Endothelial cell of umbilical vein (primary cell): ENCODE measurements around the gene PRKCD. TPM values are rescaled to one million over a fixed set of nuclear protein-coding genes. Genes with fewer than 3 reads are reported as not detected.

ENCODE experiments used
- BruUV-seq: library from RNA; stranded (reverse); fragments of 400-500 nt; replicated peaks from 2 replicates; lab custom pipeline; 2021; lab: Mats Ljungman, UMichigan
- CTCF ChIA-PET: fragments of 300-600, 350-600 bp; sonication (Branson Sonifier 250); formaldehyde crosslinking; loops from one replicate; lab custom pipeline; 2021; ENCODE audit warnings: antibody characterized with exemption, inconsistent platforms; lab: Charles Lee
- POLR2A ChIA-PET: fragments of 300-600, 350-600 bp; sonication (Branson Sonifier 250); formaldehyde crosslinking; loops from one replicate; lab custom pipeline; 2021; ENCODE audit warnings: antibody characterized with exemption, inconsistent platforms; lab: Charles Lee
- DNase-seq: peaks from one replicate; pipeline ENCODE4 v3.0.0-alpha.2; 2011; ENCODE audit warnings: low read depth, low spot score
- FAIRE-seq: peaks from 2 replicates; lab custom pipeline; 2011; peaks lifted over from hg19 to GRCh38; lab: Jason Lieb, UNC
- H2AFZ ChIP-seq: 2 replicates; pipeline ENCODE4 v1.6.0; 2012; ENCODE audit warnings: low read depth, low read length, control low read depth, inconsistent platforms
- H3K27ac ChIP-seq: 2 replicates; pipeline ENCODE4 v1.5.1; 2011; ENCODE audit warnings: low read depth, mild to moderate bottlenecking, control low read depth, low read length, moderate library complexity; ENCODE audit not compliant: insufficient read depth
- H3K27me3 ChIP-seq, 2 experiments: 2 replicates each; pipeline versions ENCODE4 v1.6.0 to v1.6.1; 2011; ENCODE audit warnings: low read length in 2 of 2, mixed read lengths in 1 of 2; ENCODE audit not compliant: control insufficient read depth in 2 of 2, insufficient read depth in 2 of 2
- H3K36me3 ChIP-seq, 2 experiments: 2 replicates in 1 of 2; 3 replicates in 1 of 2; pipeline ENCODE4 v1.5.1; 2011; ENCODE audit warnings: low read length in 2 of 2, mild to moderate bottlenecking in 1 of 2, moderate library complexity in 1 of 2; ENCODE audit not compliant: control insufficient read depth in 2 of 2, insufficient read depth in 2 of 2; ENCODE audit errors: extremely low read depth in 1 of 2
- H3K4me1 ChIP-seq: 3 replicates; pipeline ENCODE4 v1.5.1; 2011; ENCODE audit warnings: mild to moderate bottlenecking, low read length; ENCODE audit not compliant: control insufficient read depth, insufficient read depth; ENCODE audit errors: extremely low read depth
- H3K4me2 ChIP-seq: 2 replicates; pipeline ENCODE4 v1.6.1; 2011; ENCODE audit warnings: low read length, control low read depth, mixed read lengths; ENCODE audit not compliant: insufficient read depth
- H3K4me3 ChIP-seq, 3 experiments: fragments of 200-600 bp in 1 of 3; sonication (generic), shearing (Covaris generic) in 1 of 3; replicated peaks in 1 of 3; 2 replicates each; pipeline ENCODE4 v1.5.1; 2011 to 2016; ENCODE audit warnings: control low read depth in 3 of 3, low read length in 3 of 3, mild to moderate bottlenecking in 2 of 3, inconsistent platforms in 1 of 3, low read depth in 1 of 3, moderate library complexity in 1 of 3; ENCODE audit not compliant: insufficient read depth in 1 of 3
- H3K79me2 ChIP-seq: 2 replicates; pipeline ENCODE4 v1.6.0; 2012; ENCODE audit warnings: low read length, inconsistent platforms; ENCODE audit not compliant: control insufficient read depth, insufficient read depth
- H3K9ac ChIP-seq: replicated peaks from 2 replicates; pipeline ENCODE3; 2011; ENCODE audit warnings: low read length, control low read depth; ENCODE audit not compliant: insufficient read depth; ENCODE audit errors: extremely low read depth
- H3K9me1 ChIP-seq: replicated peaks from 3 replicates; pipeline ENCODE4 v1.6.0; 2011; ENCODE audit warnings: mild to moderate bottlenecking, low read length; ENCODE audit not compliant: control insufficient read depth, insufficient read depth; ENCODE audit errors: extremely low read depth
- H3K9me3 ChIP-seq: replicated peaks from 2 replicates; pipeline ENCODE4 v1.5.1; 2012; ENCODE audit warnings: low read length, inconsistent platforms; ENCODE audit not compliant: control insufficient read depth, insufficient read depth
- H4K20me1 ChIP-seq: replicated peaks from 2 replicates; pipeline ENCODE3; 2011; ENCODE audit warnings: mild to moderate bottlenecking, low read length; ENCODE audit not compliant: control insufficient read depth, insufficient read depth; ENCODE audit errors: extremely low read depth
- EZH2 ChIP-seq: IDR thresholded peaks from 2 replicates; pipeline ENCODE4 v1.6.1; 2012; ENCODE audit warnings: borderline replicate concordance, low read depth, mild to moderate bottlenecking, moderate library complexity, low read length, inconsistent platforms; ENCODE audit not compliant: severe bottlenecking
- GATA2 ChIP-seq: IDR thresholded peaks from 2 replicates; pipeline ENCODE4 v1.7.0; 2011; ENCODE audit warnings: low read depth, mild to moderate bottlenecking, moderate library complexity, mixed read lengths, low read length; ENCODE audit not compliant: insufficient read length, insufficient read depth
- JUN ChIP-seq: IDR thresholded peaks from 2 replicates; pipeline ENCODE4 v1.6.1; 2011; ENCODE audit warnings: borderline replicate concordance, low read depth; ENCODE audit not compliant: insufficient read length, insufficient read depth
- MYC ChIP-seq: IDR thresholded peaks from one replicate; pipeline ENCODE4 v1.6.1; 2011; ENCODE audit warnings: mild to moderate bottlenecking, low read depth, low read length
- POLR2A ChIP-seq: IDR thresholded peaks from 2 replicates; pipeline ENCODE4 v1.6.1; 2012; ENCODE audit warnings: low read depth, mild to moderate bottlenecking, control low read depth, low read length
- POLR2AphosphoS5 ChIP-seq: IDR thresholded peaks from 2 replicates; pipeline ENCODE4 v1.6.1; 2012; ENCODE audit warnings: low read depth, mild to moderate bottlenecking, control low read depth, low read length, moderate library complexity; ENCODE audit not compliant: insufficient read depth
- dilution Hi-C: fragments of 300-500 bp; cut with MboI; formaldehyde crosslinking; loops from one replicate; pipeline ENCODE4 v1.15.0; 2019; ENCODE audit warnings: low sequenced_read_pairs; ENCODE audit not compliant: extremely low pct_ligation_motif_present
- intact Hi-C: fragments of 100-400 bp; cut with micrococcal nuclease; formaldehyde crosslinking; loops from one replicate; pipeline ENCODE4 v1.10.0; 2022
- polyA plus RNA-seq, 4 experiments: library from polyadenylated mRNA; depleted of rRNA in 3 of 4; stranded (reverse) in 3 of 4; unstranded in 1 of 4; fragments of >200 nt; gene quantifications; 2 replicates each; pipeline versions ENCODE4 v1.2.1 to v1.2.3, GENCODE V29; 2011 to 2012; ENCODE audit warnings: missing spikeins in 1 of 4
- total RNA-seq: library from RNA; stranded (reverse); gene quantifications from 2 replicates; pipeline ENCODE4 v1.2.3, GENCODE V29; 2021
- TF ChIP-seq, protein P1 (sequence below), 2 donors: IDR thresholded peaks; 1 replicate in 1 of 2; 2 replicates in 1 of 2; pipeline ENCODE4 v1.5.1; 2011; ENCODE audit warnings: low read length in 2 of 2, mild to moderate bottlenecking in 2 of 2, moderate library complexity in 2 of 2, control low read depth in 1 of 2, inconsistent platforms in 1 of 2, low read depth in 1 of 2; ENCODE audit not compliant: insufficient read depth in 1 of 2; ENCODE audit errors: extremely low read depth in 1 of 2
- TF ChIP-seq, protein P2 (sequence below): IDR thresholded peaks from 2 replicates; pipeline ENCODE4 v1.6.1; 2011; ENCODE audit not compliant: insufficient read depth, insufficient read length

Gene PRKCD
- total and polyA plus RNA-seq, 2 donors (not counting 3 experiments of a cell fraction or from before 2014, with no cell fraction given): 15.5 to 19.0 TPM

DNA sequence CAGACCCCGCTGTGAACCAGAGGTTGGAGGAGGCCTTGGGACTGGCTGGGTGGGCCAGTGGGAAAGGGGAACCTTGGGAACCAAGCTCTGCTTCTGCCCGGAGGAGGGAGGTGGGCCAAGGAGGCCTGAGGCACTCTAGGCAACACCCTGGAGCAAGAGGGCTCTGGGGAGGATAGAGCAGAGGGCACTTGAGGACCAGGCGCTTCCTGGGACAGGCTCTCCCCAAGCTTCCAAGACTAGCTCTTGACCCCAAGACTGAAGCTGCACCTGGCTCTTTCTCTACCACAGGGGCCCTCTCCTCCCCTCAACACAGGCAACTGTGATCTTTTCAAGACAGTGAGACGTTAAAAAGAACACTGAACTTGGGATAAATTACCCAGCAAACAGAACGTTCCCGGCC is 74.5 kb downstream of the PRKCD start:
- Histone ChIP-seq H3K4me3 (no peak overlapping the region), H3K9ac (no peak overlapping the region), H3K79me2 (peaks cover 52% of the 10 kb centered on the region), H2AFZ (no peak overlapping the region), H3K27me3 (no peaks in the 10 kb centered on the region), H3K4me1 (peaks cover 39% of the 10 kb centered on the region), H3K4me2 (no peak overlapping the region), H3K36me3 (peaks cover 36 to 49% of the 10 kb centered on the region in 2 experiments), H3K27ac (peak overlapping the region; percentile 88), H3K9me1 (no peaks in the 10 kb centered on the region), H4K20me1 (no peaks in the 10 kb centered on the region), H3K9me3 (no peaks in the 10 kb centered on the region)
- no peak for FAIRE-seq
- dilution Hi-C loops (no loop called here), intact Hi-C loops (no loop called here)
- POLR2A ChIA-PET: no interaction called here
- DNase-seq: no peak
- BruUV-seq: no TSS peak
- CTCF ChIA-PET: no interaction called here
- TF ChIP-seq POLR2AphosphoS5: no peak

DNA sequence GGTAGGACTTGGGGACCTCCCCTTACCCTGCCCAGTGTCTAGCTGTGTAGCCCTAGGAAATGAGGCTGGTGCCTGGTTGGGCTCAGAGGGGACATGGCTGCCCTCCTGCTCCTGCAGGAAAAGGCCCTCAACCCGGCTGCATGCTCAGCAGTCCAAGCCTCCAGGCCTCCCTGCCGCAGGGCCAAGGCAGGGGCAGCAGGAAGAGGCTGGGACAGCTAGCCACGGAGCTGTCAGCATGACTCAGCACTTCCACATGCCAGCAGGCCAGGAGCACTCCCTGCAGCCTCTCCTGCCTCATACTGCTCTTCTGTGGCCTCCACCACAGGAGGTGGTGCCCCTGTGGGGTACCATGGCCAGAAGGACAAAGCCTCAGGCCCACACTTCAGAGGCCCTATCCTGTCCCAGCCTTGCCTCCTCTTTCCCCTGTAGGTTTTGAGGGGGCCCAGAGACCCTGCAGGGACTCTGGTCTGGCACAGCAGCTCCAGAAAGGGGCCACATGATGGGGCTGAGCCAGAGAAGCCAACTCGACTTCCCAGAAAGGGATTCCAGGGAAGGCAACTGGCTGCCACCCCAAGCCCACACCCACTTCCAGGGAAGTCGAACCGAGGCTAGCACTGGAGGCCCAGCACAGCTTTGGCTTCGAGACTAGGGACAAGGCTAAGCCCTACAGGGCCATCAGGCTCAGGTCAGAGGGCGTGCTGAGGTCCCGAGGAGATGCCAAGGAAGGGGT is 75.3 kb downstream of the PRKCD start:
- H3K27ac ChIP-seq: peak overlapping the region; percentile 88
- peaks cover 39% of the 10 kb centered on the region for H3K4me1 ChIP-seq
- POLR2A ChIA-PET: no interaction called here
- H2AFZ ChIP-seq: no peak overlapping the region
- no peaks in the 10 kb centered on the region for H4K20me1 ChIP-seq
- intact Hi-C loops (no loop called here), dilution Hi-C loops (no loop called here)
- H3K9me3 ChIP-seq: no peaks in the 10 kb centered on the region
- DNase-seq: peak; percentile 90
- no peak overlapping the region for H3K4me3 ChIP-seq
- peaks cover 35 to 47% of the 10 kb centered on the region in 2 experiments for H3K36me3 ChIP-seq
- no peaks in the 10 kb centered on the region for H3K27me3 ChIP-seq
- peak overlapping the region; percentile 23 for H3K9ac ChIP-seq
- TSS peak; percentile 80 for BruUV-seq
- FAIRE-seq: peak; percentile 99
- H3K9me1 ChIP-seq: no peaks in the 10 kb centered on the region
- CTCF ChIA-PET: interaction anchor here (1.3 kb wide), 1 partner anchor 34 kb away, joined by 3 read pairs; no protein-coding TSS in a partner anchor
- TF ChIP-seq EZH2 (no peak), MYC (peak; percentile 77), POLR2AphosphoS5 (peak; percentile 82), JUN (peak; percentile 29), GATA2 (no peak), POLR2A (peak; percentile 46)
- TF ChIP-seq, protein P1, sequence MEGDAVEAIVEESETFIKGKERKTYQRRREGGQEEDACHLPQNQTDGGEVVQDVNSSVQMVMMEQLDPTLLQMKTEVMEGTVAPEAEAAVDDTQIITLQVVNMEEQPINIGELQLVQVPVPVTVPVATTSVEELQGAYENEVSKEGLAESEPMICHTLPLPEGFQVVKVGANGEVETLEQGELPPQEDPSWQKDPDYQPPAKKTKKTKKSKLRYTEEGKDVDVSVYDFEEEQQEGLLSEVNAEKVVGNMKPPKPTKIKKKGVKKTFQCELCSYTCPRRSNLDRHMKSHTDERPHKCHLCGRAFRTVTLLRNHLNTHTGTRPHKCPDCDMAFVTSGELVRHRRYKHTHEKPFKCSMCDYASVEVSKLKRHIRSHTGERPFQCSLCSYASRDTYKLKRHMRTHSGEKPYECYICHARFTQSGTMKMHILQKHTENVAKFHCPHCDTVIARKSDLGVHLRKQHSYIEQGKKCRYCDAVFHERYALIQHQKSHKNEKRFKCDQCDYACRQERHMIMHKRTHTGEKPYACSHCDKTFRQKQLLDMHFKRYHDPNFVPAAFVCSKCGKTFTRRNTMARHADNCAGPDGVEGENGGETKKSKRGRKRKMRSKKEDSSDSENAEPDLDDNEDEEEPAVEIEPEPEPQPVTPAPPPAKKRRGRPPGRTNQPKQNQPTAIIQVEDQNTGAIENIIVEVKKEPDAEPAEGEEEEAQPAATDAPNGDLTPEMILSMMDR (IDR thresholded peaks at IDR 0.05; ENCODE audit: extremely low read depth in 1 of 2, insufficient read depth in 1 of 2, low read depth in 1 of 2, low read length in 2 of 2): no peak
- TF ChIP-seq, protein P2, sequence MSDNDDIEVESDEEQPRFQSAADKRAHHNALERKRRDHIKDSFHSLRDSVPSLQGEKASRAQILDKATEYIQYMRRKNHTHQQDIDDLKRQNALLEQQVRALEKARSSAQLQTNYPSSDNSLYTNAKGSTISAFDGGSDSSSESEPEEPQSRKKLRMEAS: no peak
- no peak overlapping the region for H3K4me2 ChIP-seq
- peaks cover 59% of the 10 kb centered on the region for H3K79me2 ChIP-seq
